ENCODE measurements around the gene MMAB. TPM values are rescaled to one million over a fixed set of nuclear protein-coding genes. Genes with fewer than 3 reads are reported as not detected.

The MMAB gene
- total and polyA plus RNA-seq, 2 donors, result 28.7 to 30.7 TPM

GRCh38 chr12:109572506-109572845 lies 828 bp downstream of the MMAB start:
- no peak overlapping the region for H3K27ac ChIP-seq (ENCODE audit: low read depth in 1 of 2, low read length in 1 of 2)
- no peak for DNase-seq (ENCODE audit: low read depth in 6 of 9, low spot score in 9 of 9)
- H3K27me3 ChIP-seq (ENCODE audit: control insufficient read depth in 2 of 2, insufficient read depth in 1 of 2, low read length in 1 of 2), result no peaks in the 10 kb centered on the region
- H3K36me3 ChIP-seq (ENCODE audit: control insufficient read depth in 2 of 2, insufficient read depth in 2 of 2, low read length in 1 of 2), result peaks cover 8 to 24% of the 10 kb centered on the region in 2 donors
- H3K4me3 ChIP-seq (ENCODE audit: low read length in 2 of 2), result no peak overlapping the region
- H3K4me1 ChIP-seq (ENCODE audit: control insufficient read depth in 2 of 2, insufficient read depth in 2 of 2, low read length in 2 of 2), result peaks cover 5 to 13% of the 10 kb centered on the region in 2 donors
- H3K9me3 ChIP-seq (ENCODE audit: control insufficient read depth in 2 of 2, insufficient read depth in 1 of 2, low read length in 1 of 2), result no peaks in the 10 kb centered on the region
- 93% methylated on average over 3 of the region's 3 CpGs for WGBS

GRCh38 chr12:109571773-109572505 lies 1.4 kb downstream of the MMAB start:
- H3K36me3 ChIP-seq (ENCODE audit: control insufficient read depth in 2 of 2, insufficient read depth in 2 of 2, low read length in 1 of 2), result peaks cover 8 to 21% of the 10 kb centered on the region in 2 donors
- H3K4me1 ChIP-seq (ENCODE audit: control insufficient read depth in 2 of 2, insufficient read depth in 2 of 2, low read length in 2 of 2), result peaks cover 5 to 13% of the 10 kb centered on the region in 2 donors
- H3K9me3 ChIP-seq (ENCODE audit: control insufficient read depth in 2 of 2, insufficient read depth in 1 of 2, low read length in 1 of 2), result no peaks in the 10 kb centered on the region
- no peak overlapping the region for H3K27ac ChIP-seq (ENCODE audit: low read depth in 1 of 2, low read length in 1 of 2)
- WGBS, result 97% methylated on average over 5 of the region's 5 CpGs
- no peaks in the 10 kb centered on the region for H3K27me3 ChIP-seq (ENCODE audit: control insufficient read depth in 2 of 2, insufficient read depth in 1 of 2, low read length in 1 of 2)
- no peak for DNase-seq (ENCODE audit: low read depth in 6 of 9, low spot score in 9 of 9)
- H3K4me3 ChIP-seq (ENCODE audit: low read length in 2 of 2), result no peak overlapping the region

- Histone ChIP-seq H3K4me1 (ENCODE audit: control insufficient read depth in 2 of 2, insufficient read depth in 2 of 2, low read length in 2 of 2) (peaks cover 0 to 3% of the 10 kb centered on the region in 2 donors), H3K4me3 (ENCODE audit: low read length in 2 of 2) (no peak overlapping the region), H3K36me3 (ENCODE audit: control insufficient read depth in 2 of 2, insufficient read depth in 2 of 2, low read length in 1 of 2) (peaks cover 15 to 22% of the 10 kb centered on the region in 2 donors), H3K27ac (ENCODE audit: low read depth in 1 of 2, low read length in 1 of 2) (no peak overlapping the region), H3K9me3 (ENCODE audit: control insufficient read depth in 2 of 2, insufficient read depth in 1 of 2, low read length in 1 of 2) (no peaks in the 10 kb centered on the region), H3K27me3 (ENCODE audit: control insufficient read depth in 2 of 2, insufficient read depth in 1 of 2, low read length in 1 of 2) (no peaks in the 10 kb centered on the region)
- no peak for DNase-seq (ENCODE audit: low read depth in 6 of 9, low spot score in 9 of 9)
- 97% methylated on average over 7 of the region's 7 CpGs for WGBS
Measured at GRCh38 chr12:109568486-109568885, 4.8 kb downstream of the MMAB start.

GRCh38 chr12:109567967-109568366 lies 5.3 kb downstream of the MMAB start:
- 98% methylated on average over 3 of the region's 3 CpGs for WGBS
- peaks cover 21 to 22% of the 10 kb centered on the region in 2 donors for H3K36me3 ChIP-seq (ENCODE audit: control insufficient read depth in 2 of 2, insufficient read depth in 2 of 2, low read length in 1 of 2)
- no peaks in the 10 kb centered on the region for H3K27me3 ChIP-seq (ENCODE audit: control insufficient read depth in 2 of 2, insufficient read depth in 1 of 2, low read length in 1 of 2)
- H3K9me3 ChIP-seq (ENCODE audit: control insufficient read depth in 2 of 2, insufficient read depth in 1 of 2, low read length in 1 of 2), result no peaks in the 10 kb centered on the region
- H3K27ac ChIP-seq (ENCODE audit: low read depth in 1 of 2, low read length in 1 of 2), result no peak overlapping the region
- DNase-seq (ENCODE audit: low read depth in 6 of 9, low spot score in 9 of 9), result no peak
- H3K4me3 ChIP-seq (ENCODE audit: low read length in 2 of 2), result no peak overlapping the region
- H3K4me1 ChIP-seq (ENCODE audit: control insufficient read depth in 2 of 2, insufficient read depth in 2 of 2, low read length in 2 of 2), result peaks cover 0 to 2% of the 10 kb centered on the region in 2 donors

GRCh38 chr12:109567296-109567695 lies 6.0 kb downstream of the MMAB start:
- Histone ChIP-seq H3K27me3 (ENCODE audit: control insufficient read depth in 2 of 2, insufficient read depth in 1 of 2, low read length in 1 of 2) (no peaks in the 10 kb centered on the region), H3K4me1 (ENCODE audit: control insufficient read depth in 2 of 2, insufficient read depth in 2 of 2, low read length in 2 of 2) (no peaks in the 10 kb centered on the region), H3K4me3 (ENCODE audit: low read length in 2 of 2) (no peak overlapping the region), H3K36me3 (ENCODE audit: control insufficient read depth in 2 of 2, insufficient read depth in 2 of 2, low read length in 1 of 2) (peaks cover 22 to 26% of the 10 kb centered on the region in 2 donors), H3K27ac (ENCODE audit: low read depth in 1 of 2, low read length in 1 of 2) (no peak overlapping the region), H3K9me3 (ENCODE audit: control insufficient read depth in 2 of 2, insufficient read depth in 1 of 2, low read length in 1 of 2) (no peaks in the 10 kb centered on the region)
- DNase-seq (ENCODE audit: low read depth in 6 of 9, low spot score in 9 of 9), result no peak
- 97% methylated on average over 10 of the region's 10 CpGs for WGBS

GRCh38 chr12:109566424-109566823 lies 6.9 kb downstream of the MMAB start:
- Histone ChIP-seq H3K4me3 (ENCODE audit: low read length in 2 of 2) (no peak overlapping the region), H3K4me1 (ENCODE audit: control insufficient read depth in 2 of 2, insufficient read depth in 2 of 2, low read length in 2 of 2) (no peaks in the 10 kb centered on the region)
- WGBS, result 99% methylated on average over 8 of the region's 8 CpGs

GRCh38 chr12:109563291-109564284 lies 9.7 kb downstream of the MMAB start:
- DNase-seq (ENCODE audit: low read depth in 6 of 9, low spot score in 9 of 9), result no peak
- no peak overlapping the region for H3K27ac ChIP-seq (ENCODE audit: low read depth in 1 of 2, low read length in 1 of 2)
- no peak overlapping the region for H3K4me3 ChIP-seq (ENCODE audit: low read length in 2 of 2)
- H3K9me3 ChIP-seq (ENCODE audit: control insufficient read depth in 2 of 2, insufficient read depth in 1 of 2, low read length in 1 of 2), result peaks cover 0 to 4% of the 10 kb centered on the region in 2 donors
- H3K36me3 ChIP-seq (ENCODE audit: control insufficient read depth in 2 of 2, insufficient read depth in 2 of 2, low read length in 1 of 2), result peaks cover 15 to 25% of the 10 kb centered on the region in 2 donors
- WGBS, result 95% methylated on average over 30 of the region's 30 CpGs
- no peaks in the 10 kb centered on the region for H3K27me3 ChIP-seq (ENCODE audit: control insufficient read depth in 2 of 2, insufficient read depth in 1 of 2, low read length in 1 of 2)
- no peaks in the 10 kb centered on the region for H3K4me1 ChIP-seq (ENCODE audit: control insufficient read depth in 2 of 2, insufficient read depth in 2 of 2, low read length in 2 of 2)

More at GRCh38 chr12:109566424-109566823, 6.9 kb downstream of the MMAB start:
- DNase-seq (ENCODE audit: low read depth in 6 of 9, low spot score in 9 of 9), result no peak
- Histone ChIP-seq H3K27ac (ENCODE audit: low read depth in 1 of 2, low read length in 1 of 2) (no peak overlapping the region), H3K27me3 (ENCODE audit: control insufficient read depth in 2 of 2, insufficient read depth in 1 of 2, low read length in 1 of 2) (no peaks in the 10 kb centered on the region), H3K36me3 (ENCODE audit: control insufficient read depth in 2 of 2, insufficient read depth in 2 of 2, low read length in 1 of 2) (peaks cover 22 to 26% of the 10 kb centered on the region in 2 donors), H3K9me3 (ENCODE audit: control insufficient read depth in 2 of 2, insufficient read depth in 1 of 2, low read length in 1 of 2) (peaks cover 0 to 4% of the 10 kb centered on the region in 2 donors)

GRCh38 chr12:109562871-109563270 lies 10.4 kb downstream of the MMAB start:
- DNase-seq (ENCODE audit: low read depth in 6 of 9, low spot score in 9 of 9), result no peak
- WGBS, result 97% methylated on average over 4 of the region's 4 CpGs
- H3K9me3 ChIP-seq (ENCODE audit: control insufficient read depth in 2 of 2, insufficient read depth in 1 of 2, low read length in 1 of 2), result peaks cover 0 to 4% of the 10 kb centered on the region in 2 donors

GRCh38 chr12:109561711-109562030 lies 11.6 kb downstream of the MMAB start:
- H3K36me3 ChIP-seq (ENCODE audit: control insufficient read depth in 2 of 2, insufficient read depth in 2 of 2, low read length in 1 of 2), result peaks cover 7 to 18% of the 10 kb centered on the region in 2 donors
- no peaks in the 10 kb centered on the region for H3K4me1 ChIP-seq (ENCODE audit: control insufficient read depth in 2 of 2, insufficient read depth in 2 of 2, low read length in 2 of 2)
- no peaks in the 10 kb centered on the region for H3K27me3 ChIP-seq (ENCODE audit: control insufficient read depth in 2 of 2, insufficient read depth in 1 of 2, low read length in 1 of 2)
- DNase-seq (ENCODE audit: low read depth in 6 of 9, low spot score in 9 of 9), result no peak
- peaks cover 0 to 4% of the 10 kb centered on the region in 2 donors for H3K9me3 ChIP-seq (ENCODE audit: control insufficient read depth in 2 of 2, insufficient read depth in 1 of 2, low read length in 1 of 2)
- WGBS, result 98% methylated on average over 10 of the region's 10 CpGs
- no peak overlapping the region for H3K4me3 ChIP-seq (ENCODE audit: low read length in 2 of 2)
- no peak overlapping the region for H3K27ac ChIP-seq (ENCODE audit: low read depth in 1 of 2, low read length in 1 of 2)

More at GRCh38 chr12:109562871-109563270, 10.4 kb downstream of the MMAB start:
- H3K27me3 ChIP-seq (ENCODE audit: control insufficient read depth in 2 of 2, insufficient read depth in 1 of 2, low read length in 1 of 2), result no peaks in the 10 kb centered on the region
- no peaks in the 10 kb centered on the region for H3K4me1 ChIP-seq (ENCODE audit: control insufficient read depth in 2 of 2, insufficient read depth in 2 of 2, low read length in 2 of 2)
- no peak overlapping the region for H3K4me3 ChIP-seq (ENCODE audit: low read length in 2 of 2)
- H3K27ac ChIP-seq (ENCODE audit: low read depth in 1 of 2, low read length in 1 of 2), result no peak overlapping the region
- H3K36me3 ChIP-seq (ENCODE audit: control insufficient read depth in 2 of 2, insufficient read depth in 2 of 2, low read length in 1 of 2), result peaks cover 10 to 18% of the 10 kb centered on the region in 2 donors

Measured in thymus (tissue), 11 donors.